UCSD-AML1 (cell line): ENCODE results near the gene ADARB1.

ENCODE experiments used
- DNase-seq: peaks from one replicate; lab custom pipeline; 2025; ENCODE audit not compliant: unreplicated experiment; lab: John Stamatoyannopoulos, UW

ADARB1 gene

GRCh38 chr21:45163413-45164123 lies 89.2 kb downstream of the ADARB1 start:
- DNase-seq, result no peak

- DNase-seq, result no peak
Measured at GRCh38 chr21:45164124-45164511, 89.7 kb downstream of the ADARB1 start.

GRCh38 chr21:45164838-45165237 lies 90.5 kb downstream of the ADARB1 start:
- no peak for DNase-seq

GRCh38 chr21:45166931-45167330 lies 92.6 kb downstream of the ADARB1 start:
- no peak for DNase-seq

GRCh38 chr21:45167796-45168222 lies 93.4 kb downstream of the ADARB1 start:
- DNase-seq, result no peak

GRCh38 chr21:45168522-45168921 lies 94.1 kb downstream of the ADARB1 start:
- no peak for DNase-seq

GRCh38 chr21:45169001-45169400 lies 94.6 kb downstream of the ADARB1 start:
- no peak for DNase-seq

GRCh38 chr21:45169682-45170081 lies 95.3 kb downstream of the ADARB1 start:
- no peak for DNase-seq

- no peak for DNase-seq
Measured at GRCh38 chr21:45170987-45171386, 96.6 kb downstream of the ADARB1 start.

- no peak for DNase-seq
Measured at GRCh38 chr21:45172420-45172819, 98.0 kb downstream of the ADARB1 start.

GRCh38 chr21:45175326-45176095 lies 101.1 kb downstream of the ADARB1 start:
- no peak for DNase-seq

- DNase-seq, result no peak
Measured at GRCh38 chr21:45176141-45176540, 101.8 kb downstream of the ADARB1 start.

GRCh38 chr21:45177039-45177438 lies 102.7 kb downstream of the ADARB1 start:
- no peak for DNase-seq

GRCh38 chr21:45178070-45178608 lies 103.8 kb downstream of the ADARB1 start:
- DNase-seq, result no peak

- no peak for DNase-seq
Measured at GRCh38 chr21:45178971-45179370, 104.6 kb downstream of the ADARB1 start.

GRCh38 chr21:45179568-45180245 lies 105.3 kb downstream of the ADARB1 start:
- no peak for DNase-seq

GRCh38 chr21:45180246-45180599 lies 105.8 kb downstream of the ADARB1 start:
- no peak for DNase-seq

GRCh38 chr21:45182958-45183357 lies 108.6 kb downstream of the ADARB1 start:
- DNase-seq, result no peak

GRCh38 chr21:45183852-45184251 lies 109.5 kb downstream of the ADARB1 start:
- no peak for DNase-seq

GRCh38 chr21:45184869-45185268 lies 110.5 kb downstream of the ADARB1 start:
- DNase-seq, result no peak

GRCh38 chr21:45186709-45187108 lies 112.3 kb downstream of the ADARB1 start:
- DNase-seq, result no peak

- no peak for DNase-seq
Measured at GRCh38 chr21:45187646-45188045, 113.3 kb downstream of the ADARB1 start.
